ENCODE data around the gene LMBRD1.
"Not testable (repeated sequence)": the region's sequence is repeated elsewhere in the genome, so short reads cannot be mapped to it uniquely, and the experiment has no call there.

The LMBRD1 gene

DNA sequence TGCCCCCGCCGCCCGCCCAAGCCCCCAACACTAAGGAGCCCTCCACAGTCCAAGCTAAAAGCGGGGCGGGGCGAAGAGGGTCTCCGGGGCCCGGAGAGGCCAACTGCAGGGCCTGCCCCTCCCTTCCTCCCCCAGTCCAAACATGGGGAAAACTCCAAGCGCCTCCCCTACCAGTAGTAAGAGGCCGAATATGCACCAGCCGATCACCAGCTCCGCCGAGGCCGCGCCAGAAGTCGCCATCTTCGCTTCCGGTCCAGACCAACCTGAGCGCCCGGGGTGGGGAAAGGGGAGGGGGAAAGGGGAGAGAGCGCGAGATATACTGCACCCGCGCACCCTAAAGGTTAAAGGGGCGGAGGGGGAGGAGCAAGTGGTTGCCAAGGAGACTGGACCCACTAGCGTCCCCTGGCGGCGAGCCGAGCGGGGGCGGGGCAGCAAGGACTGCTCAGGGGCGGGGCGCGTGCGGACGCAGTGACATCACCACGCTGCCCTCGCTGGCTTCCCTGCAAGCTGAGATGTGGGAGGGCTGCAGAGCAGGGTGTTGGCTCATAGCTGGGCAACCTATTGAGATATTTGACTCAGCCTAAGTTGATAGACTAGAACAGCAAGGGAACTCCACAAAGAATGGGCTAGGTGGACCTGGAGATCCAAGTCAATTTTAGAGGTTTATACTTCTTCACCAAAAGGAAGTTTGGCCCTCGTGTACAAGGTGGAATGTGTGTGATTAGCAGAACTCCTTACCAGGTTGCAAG, at the start of gene LMBRD1:
TSS of gene LMBRD1 (minus strand) at position 369 of the 749 bp plus-strand sequence. CDS start at position 240, 129 bp downstream.
- DNase-seq (ENCODE audit: low read depth in 2 of 2): peak; percentile 94 to 96

DNA sequence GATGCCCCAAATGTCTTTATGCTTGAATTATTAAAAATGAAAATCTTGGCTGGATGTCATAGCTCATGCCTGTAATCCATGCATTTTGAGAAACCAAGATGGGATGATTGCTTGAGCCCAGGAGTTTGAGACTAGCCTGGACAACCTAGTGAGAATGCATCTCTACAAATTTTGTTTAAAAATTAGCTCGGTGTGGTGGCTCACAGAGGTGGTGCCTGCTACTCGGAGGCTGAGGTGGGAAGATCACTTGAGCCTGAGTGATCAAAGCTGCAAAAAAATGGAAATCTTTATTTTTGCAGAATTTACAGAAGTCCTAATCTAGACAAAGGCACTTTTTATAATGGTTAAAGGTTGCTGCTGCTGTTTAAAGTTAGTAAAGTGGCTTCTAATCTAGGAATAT, 49.5 kb upstream of the LMBRD1 start:
- no peak for DNase-seq (ENCODE audit: low read depth in 2 of 2)

DNA sequence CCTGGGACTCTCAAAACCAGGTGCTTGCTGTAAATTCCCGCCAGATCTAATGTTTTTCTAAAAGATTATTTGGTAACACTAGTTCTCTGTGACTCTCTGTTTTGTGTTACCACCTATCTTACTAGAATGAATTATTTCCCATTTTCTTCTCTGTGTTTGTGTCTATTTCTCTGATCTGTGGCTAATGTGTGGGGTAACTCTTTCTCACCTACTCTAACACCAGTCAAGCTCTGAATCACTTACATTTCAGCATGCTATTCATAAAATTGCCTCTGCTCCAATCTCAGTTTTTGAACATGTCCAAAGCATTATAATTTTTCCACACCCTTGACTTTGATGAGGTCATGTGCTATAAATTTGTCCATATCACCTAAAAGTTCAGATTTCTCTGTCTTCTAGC, 46.4 kb upstream of the LMBRD1 start:
- no peak for DNase-seq (ENCODE audit: low read depth in 2 of 2)

DNA sequence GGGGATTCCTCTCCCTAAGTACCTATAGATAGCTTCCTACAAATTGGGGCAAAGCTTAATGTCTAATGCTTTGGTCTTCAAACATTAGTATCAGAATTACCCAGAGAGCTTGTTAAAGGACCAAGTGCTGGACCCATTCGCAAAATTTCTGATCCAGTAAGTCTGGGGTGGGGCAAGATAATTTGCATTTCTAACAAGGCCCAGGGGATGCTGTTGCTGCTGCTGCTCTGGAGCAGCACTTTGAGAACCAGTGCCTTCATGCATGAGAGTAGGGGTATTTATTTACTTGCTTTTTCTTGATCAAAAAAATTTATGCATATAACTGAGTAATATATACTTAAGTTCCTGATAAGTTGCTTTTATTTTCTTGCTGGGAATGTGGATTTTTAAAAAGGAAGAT, 45.1 kb upstream of the LMBRD1 start:
- DNase-seq (ENCODE audit: low read depth in 2 of 2): no peak

DNA sequence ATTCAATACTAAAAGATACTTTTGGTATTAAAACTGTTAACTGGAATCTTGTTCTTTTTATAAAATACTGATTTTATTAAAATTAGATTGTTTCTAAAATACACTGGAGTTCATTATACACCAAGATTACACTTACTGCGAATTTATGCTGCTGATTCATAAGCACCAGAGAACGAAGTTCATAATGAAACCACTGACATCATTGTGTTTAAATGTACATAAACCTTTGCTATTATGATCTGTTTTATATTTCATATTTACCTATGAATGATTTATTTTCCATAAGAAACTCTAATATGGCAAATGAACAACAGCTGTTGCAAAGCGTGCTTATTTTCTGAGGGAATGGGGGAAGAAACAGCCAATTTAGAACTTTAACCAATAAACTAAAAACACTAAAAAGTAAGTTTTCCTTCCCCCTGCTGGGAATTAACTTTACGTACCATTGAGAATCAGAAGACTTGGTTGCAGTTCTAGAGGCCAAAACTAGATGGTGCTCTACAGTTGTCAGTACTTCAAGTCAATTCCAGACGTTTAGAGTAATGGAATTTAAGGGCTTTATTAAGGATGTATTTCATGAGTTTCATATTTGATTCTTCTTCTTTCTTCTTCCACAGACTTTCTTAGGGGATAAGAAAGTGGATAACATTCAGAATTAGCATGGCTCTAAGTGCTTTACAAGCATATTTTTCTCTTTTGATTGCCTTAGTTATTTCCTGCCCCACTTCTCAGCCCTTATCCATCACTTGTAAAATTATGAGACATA, 38.8 kb upstream of the LMBRD1 start:
- no peak for DNase-seq (ENCODE audit: low read depth in 2 of 2)

DNA sequence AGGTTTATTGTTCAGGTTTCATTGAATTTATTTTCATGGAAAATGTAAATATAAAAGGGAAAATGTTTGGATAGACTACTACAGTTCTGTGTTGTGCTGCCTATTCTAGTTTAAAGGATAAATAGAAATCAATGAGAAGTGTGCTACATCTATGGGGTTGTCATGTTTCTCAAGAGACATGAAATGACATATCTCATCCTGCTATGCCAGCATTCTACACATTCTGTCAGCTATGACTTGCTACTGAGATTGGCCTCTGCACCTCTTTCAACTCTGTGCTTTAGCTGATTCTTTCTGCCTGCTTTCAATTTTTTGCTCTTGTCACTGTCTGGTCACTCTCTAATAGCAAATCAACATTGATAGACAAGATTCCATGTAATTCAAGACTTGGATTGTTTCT, 35.7 kb upstream of the LMBRD1 start:
- no peak for DNase-seq (ENCODE audit: low read depth in 2 of 2)

DNA sequence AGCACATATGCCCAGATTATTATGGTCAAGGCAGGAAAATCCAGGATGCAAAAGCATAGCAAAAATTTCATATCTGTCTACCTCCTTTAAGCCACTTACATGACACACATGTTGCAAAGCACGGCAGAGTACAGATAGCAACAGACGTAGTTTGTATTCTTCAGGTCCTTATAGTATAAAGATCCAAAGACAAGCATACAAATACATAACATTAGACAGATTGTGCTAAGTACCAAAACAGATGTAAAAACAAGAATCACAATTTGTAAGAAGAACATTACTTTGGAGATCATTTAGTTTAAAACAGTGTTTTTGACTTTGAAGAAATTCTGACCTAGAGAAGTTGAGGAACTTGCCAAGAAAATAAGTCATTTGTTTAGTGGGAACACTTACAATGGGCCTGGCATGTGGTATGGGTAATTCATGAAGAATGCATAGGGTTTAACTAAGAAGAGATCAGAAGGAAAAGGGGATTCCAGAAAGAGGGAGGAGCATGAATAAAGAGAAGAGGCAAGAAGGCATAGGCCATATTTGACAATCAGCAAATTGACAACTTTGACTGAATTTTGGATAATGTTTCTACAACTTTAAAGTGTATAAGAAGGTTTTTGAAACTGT, 30.6 kb upstream of the LMBRD1 start:
- DNase-seq (ENCODE audit: low read depth in 2 of 2): no peak

DNA sequence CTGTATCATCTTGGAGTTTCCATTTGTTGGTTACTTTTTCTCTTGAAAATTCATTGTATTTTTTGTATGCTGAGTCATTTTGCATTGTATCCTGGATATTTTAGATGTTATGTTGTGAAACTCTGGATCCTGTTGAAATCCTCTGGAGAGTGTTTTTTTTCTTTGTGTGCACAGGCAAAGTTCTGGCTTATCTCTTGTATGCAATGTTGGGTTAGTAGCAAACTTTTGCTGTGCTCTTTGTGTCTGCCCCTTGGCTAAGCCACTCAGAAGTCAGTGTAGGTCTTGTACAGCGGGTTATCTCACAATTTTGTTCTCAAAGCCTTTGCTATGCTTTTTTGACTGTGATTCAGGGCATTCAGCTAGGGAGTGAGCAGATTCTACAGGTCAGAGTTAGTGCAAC, 29.1 kb upstream of the LMBRD1 start:
- DNase-seq (ENCODE audit: low read depth in 2 of 2): no peak

DNA sequence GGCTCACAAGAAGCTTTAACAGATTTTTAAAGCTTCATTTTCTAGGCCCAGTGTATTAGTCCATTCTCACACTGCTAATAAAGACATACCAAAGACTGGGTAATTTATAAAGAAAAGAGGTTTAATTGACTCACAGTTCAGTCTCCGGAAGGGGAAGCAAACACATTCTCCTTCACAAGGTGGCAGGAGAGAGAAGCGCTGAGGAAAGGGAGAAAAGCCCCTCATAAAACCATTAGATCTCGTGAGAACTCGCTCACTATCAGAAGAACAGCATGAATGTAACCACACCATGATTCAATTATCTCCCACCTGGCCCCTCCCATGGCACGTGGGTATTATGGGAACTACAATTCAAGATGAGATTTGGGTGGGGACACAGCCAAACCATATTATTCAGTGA, 27.5 kb upstream of the LMBRD1 start:
- not testable (repeated sequence) for DNase-seq (ENCODE audit: low read depth in 2 of 2)

DNA sequence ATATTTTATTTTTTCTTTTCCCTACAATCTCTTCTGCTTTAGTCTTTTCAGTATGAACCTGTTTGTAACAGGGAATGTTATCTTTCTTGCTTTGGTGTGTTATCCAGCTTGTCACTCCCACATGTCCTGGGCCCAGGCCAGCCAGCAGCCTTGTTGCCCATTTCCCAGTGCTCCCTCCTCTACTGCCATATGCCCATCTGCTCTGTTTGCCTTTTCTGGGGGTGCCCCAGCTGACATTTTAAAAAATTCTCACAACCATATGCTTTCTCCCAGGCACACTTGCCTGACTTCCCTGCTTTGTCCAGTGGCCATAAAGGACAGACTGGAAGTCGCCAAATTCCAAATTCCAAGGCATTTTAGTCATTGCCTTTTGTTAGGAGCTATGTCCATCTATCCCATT, 23.6 kb upstream of the LMBRD1 start:
- no peak for DNase-seq (ENCODE audit: low read depth in 2 of 2)

DNA sequence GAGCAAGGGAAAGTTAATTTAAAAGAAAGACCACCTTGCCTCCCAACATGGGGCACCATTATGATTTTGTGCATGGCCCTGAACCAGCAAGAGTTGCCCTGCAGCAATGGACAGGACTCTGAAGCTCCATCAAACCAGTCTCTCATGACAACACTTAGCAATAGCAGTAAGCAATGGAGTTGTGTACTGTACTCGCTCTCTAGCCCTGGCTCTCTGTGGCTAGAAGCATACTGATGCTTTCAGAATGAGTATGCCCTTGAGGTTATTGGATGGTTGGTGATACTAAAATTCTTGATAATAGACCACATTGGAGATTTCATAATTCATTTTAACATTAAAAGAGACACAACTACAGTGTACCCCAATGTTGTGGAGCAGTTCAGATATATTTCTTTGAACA, 23.2 kb upstream of the LMBRD1 start:
- DNase-seq (ENCODE audit: low read depth in 2 of 2): no peak

DNA sequence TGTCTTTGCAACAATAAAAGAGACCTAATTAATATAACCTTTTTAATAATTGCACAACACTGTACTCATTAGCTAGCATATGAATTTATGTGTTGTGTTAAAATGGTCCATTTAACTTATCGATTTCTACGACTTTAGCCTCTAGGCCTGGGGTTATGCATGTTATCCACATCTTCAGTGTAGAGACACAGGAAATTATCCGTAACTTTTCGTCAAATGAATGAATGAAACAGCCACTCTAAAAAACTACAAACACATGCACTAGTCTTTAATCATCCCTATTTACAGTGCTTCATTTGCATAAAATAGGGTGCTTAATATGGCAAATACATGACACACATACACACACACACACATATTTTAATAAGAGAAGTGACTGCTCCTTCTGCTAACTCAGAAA, 22.3 kb upstream of the LMBRD1 start:
- DNase-seq (ENCODE audit: low read depth in 2 of 2): no peak

DNA sequence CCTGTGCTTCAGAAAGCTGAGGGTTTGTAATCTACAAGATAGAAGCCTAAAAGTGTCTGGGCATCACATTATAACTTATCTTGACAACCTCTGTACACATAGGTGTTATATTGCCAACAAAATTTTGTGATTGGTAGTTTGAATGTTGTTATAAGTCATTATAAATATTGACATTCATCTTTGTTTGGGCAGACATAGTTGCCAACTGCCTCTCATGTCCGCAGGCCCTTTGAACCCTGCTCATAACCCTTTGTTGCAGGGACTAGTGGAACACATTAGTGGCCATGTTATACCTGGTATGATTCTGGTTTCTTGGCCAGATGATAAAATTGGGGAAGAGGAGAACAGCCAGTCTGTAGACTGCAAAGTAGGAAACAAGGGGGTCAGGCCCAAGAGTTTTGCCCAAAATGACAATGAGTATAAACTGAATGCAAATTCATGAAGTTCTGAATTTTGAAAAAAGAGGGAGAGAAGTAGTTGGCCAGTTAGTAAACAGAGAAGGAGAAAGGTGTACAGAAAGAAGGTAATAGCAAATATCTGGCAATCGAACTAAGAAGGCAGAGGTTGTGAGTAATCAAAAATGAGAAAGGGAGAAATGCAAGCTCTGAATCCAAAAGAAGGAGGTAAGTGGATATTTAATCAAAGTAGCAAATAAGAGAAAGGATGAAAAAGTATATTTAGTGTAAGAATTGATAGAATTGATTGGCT, 21.6 kb upstream of the LMBRD1 start:
- no peak for DNase-seq (ENCODE audit: low read depth in 2 of 2)

DNA sequence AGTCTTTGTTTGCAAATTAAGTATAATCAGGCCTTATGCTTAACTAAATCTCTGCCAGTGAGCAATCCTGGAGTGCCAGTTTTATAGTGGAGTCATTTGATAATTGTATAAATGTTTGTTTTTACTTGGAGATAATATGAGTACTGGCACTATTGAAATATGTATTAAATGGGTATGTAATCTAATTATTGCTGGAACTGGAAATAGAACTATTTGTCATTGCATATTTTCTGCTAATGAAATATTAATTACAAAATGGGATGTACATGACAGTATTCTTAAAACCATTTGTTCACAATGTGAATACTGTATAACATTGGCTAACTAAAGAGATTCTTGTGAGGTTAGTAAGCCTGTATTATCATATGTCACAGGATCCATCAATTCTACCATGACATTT, 20.5 kb upstream of the LMBRD1 start:
- DNase-seq (ENCODE audit: low read depth in 2 of 2): no peak

DNA sequence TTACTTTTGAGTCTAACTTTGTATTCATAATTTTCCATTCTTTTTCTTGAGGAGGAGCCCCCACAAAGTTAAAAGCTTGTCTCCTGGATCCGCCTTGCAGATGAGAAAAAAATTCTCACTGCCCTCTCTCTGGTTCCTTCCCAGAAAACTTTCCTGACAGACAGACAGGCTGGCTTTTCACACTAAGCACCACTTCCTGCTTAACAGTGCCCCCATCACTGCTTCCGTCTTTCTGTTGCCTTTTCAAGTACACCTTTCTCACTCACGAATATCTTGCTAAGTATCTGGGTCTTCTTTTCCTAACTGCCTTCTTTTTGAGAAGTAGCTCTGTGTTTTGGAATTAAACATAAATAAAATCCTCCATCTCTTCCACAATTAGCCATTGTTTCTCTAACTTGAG, 19.8 kb upstream of the LMBRD1 start:
- DNase-seq (ENCODE audit: low read depth in 2 of 2): no peak

DNA sequence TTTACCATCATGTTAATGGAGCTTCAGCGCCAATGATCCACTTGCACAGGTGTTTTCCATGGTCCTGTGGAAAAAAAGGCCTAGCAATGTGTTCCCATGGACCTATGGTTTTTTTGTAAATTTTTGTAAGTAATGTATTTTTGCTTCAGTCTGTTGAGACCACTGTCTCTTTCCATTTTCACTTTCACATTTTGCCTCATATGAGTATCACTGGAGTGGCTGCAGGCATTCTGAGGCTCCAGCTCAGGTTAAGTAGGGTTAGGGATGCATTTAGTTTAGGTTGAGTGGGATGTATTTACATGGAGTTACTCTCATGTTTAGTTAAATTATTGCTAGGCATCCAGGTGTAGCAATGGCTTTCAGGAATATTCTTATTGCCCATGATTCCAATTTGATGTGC, 19.2 kb upstream of the LMBRD1 start:
- no peak for DNase-seq (ENCODE audit: low read depth in 2 of 2)

DNA sequence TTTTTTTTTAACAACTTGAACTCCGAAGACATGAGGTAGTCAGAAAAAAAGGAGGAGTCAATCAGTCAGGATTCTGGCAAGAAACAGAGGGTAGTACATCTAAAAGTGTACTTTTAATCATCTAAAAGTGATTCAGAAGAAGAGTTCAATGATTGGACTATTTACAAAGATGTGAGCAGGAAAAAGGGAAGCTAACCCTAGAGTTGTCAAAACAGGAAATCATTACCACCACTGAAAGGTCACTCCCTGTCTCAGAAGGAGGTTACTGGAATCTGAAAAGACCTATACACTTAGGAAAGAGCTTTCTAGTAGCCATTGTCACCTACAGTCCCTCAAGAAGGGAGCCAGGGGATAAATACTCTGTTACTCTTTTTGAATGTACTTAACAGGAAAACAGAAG, 16.7 kb upstream of the LMBRD1 start:
- DNase-seq (ENCODE audit: low read depth in 2 of 2): no peak

DNA sequence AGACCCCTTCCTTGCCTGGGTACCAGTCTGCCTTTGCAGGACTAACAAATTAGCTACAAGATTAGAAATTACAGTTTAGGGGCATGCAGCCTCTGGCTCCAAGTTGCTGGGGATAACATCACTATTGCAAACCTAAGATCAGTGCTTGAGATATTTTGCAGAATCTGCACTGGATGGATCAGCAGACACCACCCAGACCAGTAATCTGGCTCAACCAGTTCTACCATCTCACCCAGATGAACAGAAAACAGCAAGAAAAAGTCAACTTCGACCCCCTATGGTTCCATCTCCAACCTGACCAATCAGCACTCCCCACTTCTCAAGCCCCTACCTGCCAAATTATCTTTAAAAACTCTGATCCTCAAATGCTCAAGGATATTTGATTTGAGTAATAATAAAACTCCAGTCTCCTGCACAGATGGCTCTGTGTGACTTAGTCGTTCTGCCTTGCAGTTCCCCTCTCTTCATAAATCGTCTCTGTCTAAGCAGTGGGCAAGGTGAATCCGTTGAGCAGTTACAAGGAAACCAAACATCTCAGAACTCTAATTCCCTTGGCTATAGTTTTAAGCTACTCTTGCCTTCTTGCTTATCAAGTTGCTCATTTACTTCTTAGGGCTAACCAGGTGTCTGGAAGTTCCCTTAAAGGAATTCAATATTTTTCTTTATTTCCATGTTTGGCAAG, 16.1 kb upstream of the LMBRD1 start:
- DNase-seq (ENCODE audit: low read depth in 2 of 2): no peak

DNA sequence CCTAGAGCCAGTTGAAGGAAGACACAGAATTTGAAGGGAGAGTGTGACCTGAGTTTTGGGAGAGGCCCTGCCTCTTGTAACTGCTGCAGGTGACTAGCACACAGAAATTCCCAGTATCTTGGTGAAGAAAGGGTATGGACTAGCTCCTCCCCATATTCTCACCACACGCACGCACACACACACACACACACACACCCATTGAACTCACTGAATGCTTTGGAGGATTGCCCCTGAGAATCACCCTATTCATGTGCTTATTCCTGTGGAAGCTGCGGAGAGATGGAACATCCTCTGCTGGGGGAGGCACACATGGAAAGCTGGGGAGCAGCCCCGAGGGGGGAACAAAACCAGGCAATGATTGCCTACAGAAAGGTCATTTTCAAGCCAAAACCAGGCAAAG, 6.2 kb upstream of the LMBRD1 start:
- DNase-seq (ENCODE audit: low read depth in 2 of 2): no peak

DNA sequence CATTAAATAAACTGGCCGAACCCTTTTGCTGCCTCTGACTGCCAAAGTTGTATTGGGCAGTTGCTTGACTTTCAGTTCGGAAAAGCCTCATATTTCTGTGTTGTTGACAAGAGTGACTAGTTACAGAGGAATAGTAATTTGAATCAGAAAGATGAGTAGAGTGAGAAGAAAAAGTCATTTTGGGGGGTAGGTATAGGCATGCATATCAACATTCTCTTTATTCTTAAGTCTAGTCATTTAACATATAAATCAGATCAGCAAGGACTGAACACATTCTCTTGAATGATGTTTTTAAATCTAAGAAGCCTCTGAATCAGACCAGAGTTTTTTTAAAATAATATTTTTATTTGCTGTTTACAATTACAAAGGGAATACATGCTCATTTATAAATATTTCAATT, 4.9 kb upstream of the LMBRD1 start:
- no peak for DNase-seq (ENCODE audit: low read depth in 2 of 2)

DNA sequence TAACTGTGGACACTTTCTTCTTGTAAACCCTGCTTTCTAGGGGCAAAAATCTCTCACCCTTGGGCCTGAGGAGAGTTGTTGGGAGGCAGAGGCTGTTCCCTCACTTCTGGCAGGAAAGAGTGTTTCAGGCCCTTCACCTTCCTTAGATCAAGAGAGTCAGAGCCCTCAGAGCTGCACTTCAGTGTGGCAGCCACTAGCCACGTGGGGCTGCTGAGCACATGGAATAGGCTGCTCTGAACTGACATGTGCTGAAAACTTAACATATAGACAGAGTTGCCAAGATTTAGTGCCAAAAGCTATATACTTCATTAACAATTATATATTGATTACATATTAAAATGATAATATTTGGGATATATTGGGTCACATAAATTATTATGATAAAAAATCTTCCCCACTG, 4.4 kb upstream of the LMBRD1 start:
- no peak for DNase-seq (ENCODE audit: low read depth in 2 of 2)

DNA sequence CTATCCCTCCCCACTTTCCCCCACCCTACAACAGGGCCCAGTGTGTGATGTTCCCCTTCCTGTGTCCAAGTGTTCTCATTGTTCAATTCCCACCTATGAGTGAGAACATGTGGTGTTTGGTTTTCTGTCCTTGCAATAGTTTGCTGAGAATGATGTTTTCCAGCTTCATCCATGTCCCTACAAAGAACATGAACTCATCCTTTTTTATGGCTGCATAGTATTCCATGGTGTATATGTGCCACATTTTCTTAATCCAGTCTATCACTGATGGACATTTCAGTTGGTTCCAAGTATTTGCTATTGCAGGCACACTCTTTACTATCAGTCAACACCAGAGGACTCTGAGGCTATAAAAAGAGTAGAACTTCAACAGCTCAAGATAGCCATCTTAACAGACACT, 2.0 kb upstream of the LMBRD1 start:
- DNase-seq (ENCODE audit: low read depth in 2 of 2): not testable (repeated sequence)
